ENCODE measurements around the gene RXRA.

DNA sequence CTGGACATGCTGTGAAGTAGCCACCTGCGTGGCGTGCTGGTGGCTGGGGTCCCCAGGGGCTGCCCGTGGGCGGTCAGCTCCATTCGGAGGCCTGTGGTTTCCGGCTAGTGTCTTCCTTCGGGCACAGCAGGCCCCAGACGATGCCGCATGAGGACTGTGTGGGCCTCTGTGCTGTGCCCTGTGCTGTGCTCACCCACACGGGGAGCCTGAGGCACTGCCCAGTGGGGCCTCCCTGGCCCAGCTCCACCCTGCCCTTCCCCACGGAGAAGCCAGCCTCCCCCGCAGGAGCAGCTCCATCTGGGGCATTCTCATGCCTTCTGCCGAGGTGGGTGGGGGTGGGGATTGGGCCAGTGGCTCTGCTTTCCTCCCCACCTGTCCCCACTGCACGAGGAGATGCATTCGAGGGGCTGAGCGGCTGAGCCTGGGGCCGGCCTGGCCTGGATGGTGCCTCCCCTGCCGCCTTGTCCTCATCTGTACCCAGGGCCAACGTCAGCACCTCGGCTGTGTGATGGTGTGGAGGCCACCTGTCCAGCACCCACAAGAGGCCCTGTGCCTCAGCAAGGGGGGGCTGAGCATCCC, 24.2 kb downstream of the RXRA start:
- TF ChIP-seq, protein P1, sequence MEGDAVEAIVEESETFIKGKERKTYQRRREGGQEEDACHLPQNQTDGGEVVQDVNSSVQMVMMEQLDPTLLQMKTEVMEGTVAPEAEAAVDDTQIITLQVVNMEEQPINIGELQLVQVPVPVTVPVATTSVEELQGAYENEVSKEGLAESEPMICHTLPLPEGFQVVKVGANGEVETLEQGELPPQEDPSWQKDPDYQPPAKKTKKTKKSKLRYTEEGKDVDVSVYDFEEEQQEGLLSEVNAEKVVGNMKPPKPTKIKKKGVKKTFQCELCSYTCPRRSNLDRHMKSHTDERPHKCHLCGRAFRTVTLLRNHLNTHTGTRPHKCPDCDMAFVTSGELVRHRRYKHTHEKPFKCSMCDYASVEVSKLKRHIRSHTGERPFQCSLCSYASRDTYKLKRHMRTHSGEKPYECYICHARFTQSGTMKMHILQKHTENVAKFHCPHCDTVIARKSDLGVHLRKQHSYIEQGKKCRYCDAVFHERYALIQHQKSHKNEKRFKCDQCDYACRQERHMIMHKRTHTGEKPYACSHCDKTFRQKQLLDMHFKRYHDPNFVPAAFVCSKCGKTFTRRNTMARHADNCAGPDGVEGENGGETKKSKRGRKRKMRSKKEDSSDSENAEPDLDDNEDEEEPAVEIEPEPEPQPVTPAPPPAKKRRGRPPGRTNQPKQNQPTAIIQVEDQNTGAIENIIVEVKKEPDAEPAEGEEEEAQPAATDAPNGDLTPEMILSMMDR (IDR thresholded peaks at IDR 0.05) = no peak
- TF ChIP-seq POLR2A (IDR thresholded peaks at IDR 0.05) = no peak
- no peak for TF ChIP-seq EP300 (IDR thresholded peaks at IDR 0.05; ENCODE audit: low read depth)

Measured in transverse colon (tissue), 3 donors.